Measurements from ENCODE around the gene REG4. TPM values are rescaled to one million over a fixed set of nuclear protein-coding genes. Genes with fewer than 3 reads are reported as not detected.

Gene REG4
- polyA plus RNA-seq, 1 of the 3 experiments (the other 2 are of a cell fraction): not detected

- CTCF ChIA-PET: interaction anchor here (2.1 kb wide), 1 partner anchor 12 kb away, joined by 8 read pairs; no protein-coding TSS in a partner anchor
- no peaks in the 10 kb centered on the region for H3K9me2 ChIP-seq
Measured at GRCh38 chr1:119858126-119858525, 46.9 kb upstream of the REG4 start.

More at GRCh38 chr1:119858126-119858525, 46.9 kb upstream of the REG4 start:
- Histone ChIP-seq H3K9me3 (no peaks in the 10 kb centered on the region), H3K27me3 (ENCODE audit: insufficient read depth) (no peaks in the 10 kb centered on the region), H4K20me1 (ENCODE audit: insufficient read depth) (no peaks in the 10 kb centered on the region), H3K4me3 (ENCODE audit: low read depth in 2 of 2, low read length in 1 of 2) (no peak overlapping the region), H3K4me1 (ENCODE audit: control insufficient read depth in 1 of 2, insufficient read depth in 2 of 2, low read depth in 1 of 2, low read length in 1 of 2) (peaks cover 0 to 11% of the 10 kb centered on the region in 2 experiments; a peak in 1 of 4 replicates), H3K9ac (no peak overlapping the region), H3K4me2 (no peak overlapping the region), H3K36me3 (replicated peaks in 1 of 2; ENCODE audit: control insufficient read depth in 1 of 2, insufficient read depth in 2 of 2, low read length in 1 of 2) (no peaks in the 10 kb centered on the region), H3F3A (replicated peaks; ENCODE audit: insufficient read depth) (peaks cover 6% of the 10 kb centered on the region), H3K27ac (ENCODE audit: low read depth in 2 of 2, low read length in 1 of 2) (no peak overlapping the region), H2AFZ (ENCODE audit: low read depth) (no peak overlapping the region), H3K79me2 (ENCODE audit: insufficient read depth) (no peaks in the 10 kb centered on the region)
- 61% methylated on average over 2 of the region's 2 CpGs for WGBS (ENCODE audit: low lambda C conversion rate)
- POLR2A ChIA-PET: no interaction called here
- DNase-seq: no peak
- TF ChIP-seq EP300 (IDR thresholded peaks at IDR 0.05; ENCODE audit: borderline replicate concordance in 1 of 2, low read depth in 1 of 2, low read length in 1 of 2) (no peak), RCOR1 (IDR thresholded peaks at IDR 0.05; ENCODE audit: low read length) (no peak), POLR2AphosphoS5 (IDR thresholded peaks at IDR 0.05; ENCODE audit: low read depth, low read length) (no peak), ZBTB33 (IDR thresholded peaks at IDR 0.05; ENCODE audit: borderline replicate concordance, low read depth) (no peak), RAD21 (IDR thresholded peaks at IDR 0.05; ENCODE audit: low read length) (no peak), FOXJ3 (CRISPR knock-in tag; IDR thresholded peaks at IDR 0.05) (no peak), EZH2phosphoT487 (IDR thresholded peaks at IDR 0.05; ENCODE audit: borderline replicate concordance, low read depth) (no peak), REST (IDR thresholded peaks at IDR 0.05; ENCODE audit: low read depth, low read length) (no peak), TEAD4 (IDR thresholded peaks at IDR 0.05; ENCODE audit: borderline replicate concordance, insufficient read depth) (no peak), USF1 (IDR thresholded peaks at IDR 0.05; ENCODE audit: borderline replicate concordance, low read depth) (no peak), SIN3A (IDR thresholded peaks at IDR 0.05; ENCODE audit: borderline replicate concordance, low read depth, low read length) (no peak), SMC3 (IDR thresholded peaks at IDR 0.05; ENCODE audit: low read depth, low read length) (no peak), RFX5 (IDR thresholded peaks at IDR 0.05; ENCODE audit: low read length) (no peak), FOXM1 (IDR thresholded peaks at IDR 0.05; ENCODE audit: low read depth) (no peak)

Measured in SK-N-SH (cell line).